ENCODE data around the gene TRIOBP. TPM values are rescaled to one million over a fixed set of nuclear protein-coding genes. Genes with fewer than 3 reads are reported as not detected.

The TRIOBP gene
- total and polyA plus RNA-seq, 2 of the 13 experiments (the other 11 are each of a cell fraction or from before 2014, with no cell fraction given): 6.1 to 15.4 TPM

DNA sequence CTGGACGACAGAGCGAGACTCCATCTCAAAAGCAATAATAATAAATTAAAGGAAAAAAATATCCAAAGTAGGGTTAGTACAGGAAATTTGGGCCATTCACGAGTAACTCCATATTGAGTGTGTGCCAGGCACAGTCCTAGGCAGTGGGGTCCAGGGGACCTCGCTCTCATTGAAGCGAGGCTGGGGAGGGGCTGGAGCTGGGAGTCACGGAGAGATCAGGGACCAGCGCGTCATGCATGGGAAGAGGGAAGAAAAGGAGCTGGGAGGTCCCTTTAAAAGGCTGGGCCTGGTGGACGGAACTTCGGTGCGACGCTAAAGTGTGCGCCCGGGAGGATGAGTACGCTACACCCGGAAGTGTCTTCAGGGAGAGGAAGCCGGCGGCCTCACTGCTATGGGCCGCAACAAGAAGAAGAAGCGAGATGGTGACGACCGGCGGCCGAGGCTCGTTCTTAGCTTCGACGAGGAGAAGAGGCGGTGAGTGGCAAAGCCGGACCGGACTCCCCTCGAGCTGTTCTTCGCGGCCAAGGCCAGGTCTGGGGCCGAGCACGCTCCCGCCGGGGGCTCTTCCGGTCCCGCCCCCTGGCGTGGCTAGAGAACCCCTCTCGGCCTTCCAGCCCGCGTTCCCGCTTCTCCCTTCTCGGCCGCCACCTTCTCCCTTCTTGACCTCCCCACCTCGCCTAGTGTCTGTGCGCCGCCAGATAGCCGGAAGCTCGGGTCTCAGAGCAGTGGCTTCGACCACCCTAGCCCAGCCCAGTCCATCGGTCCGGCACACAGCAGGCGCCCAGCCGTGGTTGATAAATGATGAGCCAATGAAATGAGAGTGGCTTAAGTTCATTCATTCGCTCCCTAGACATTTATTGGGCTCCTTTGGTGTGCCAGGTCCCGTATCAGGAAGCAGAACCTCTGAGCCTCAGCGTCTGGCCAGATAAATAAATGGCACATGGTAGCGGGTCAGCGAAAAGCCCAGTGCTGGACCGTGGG is 10.6 kb upstream of the TRIOBP start, which contains the start of gene NOL12 (continued):
- TF ChIP-seq, protein P1, sequence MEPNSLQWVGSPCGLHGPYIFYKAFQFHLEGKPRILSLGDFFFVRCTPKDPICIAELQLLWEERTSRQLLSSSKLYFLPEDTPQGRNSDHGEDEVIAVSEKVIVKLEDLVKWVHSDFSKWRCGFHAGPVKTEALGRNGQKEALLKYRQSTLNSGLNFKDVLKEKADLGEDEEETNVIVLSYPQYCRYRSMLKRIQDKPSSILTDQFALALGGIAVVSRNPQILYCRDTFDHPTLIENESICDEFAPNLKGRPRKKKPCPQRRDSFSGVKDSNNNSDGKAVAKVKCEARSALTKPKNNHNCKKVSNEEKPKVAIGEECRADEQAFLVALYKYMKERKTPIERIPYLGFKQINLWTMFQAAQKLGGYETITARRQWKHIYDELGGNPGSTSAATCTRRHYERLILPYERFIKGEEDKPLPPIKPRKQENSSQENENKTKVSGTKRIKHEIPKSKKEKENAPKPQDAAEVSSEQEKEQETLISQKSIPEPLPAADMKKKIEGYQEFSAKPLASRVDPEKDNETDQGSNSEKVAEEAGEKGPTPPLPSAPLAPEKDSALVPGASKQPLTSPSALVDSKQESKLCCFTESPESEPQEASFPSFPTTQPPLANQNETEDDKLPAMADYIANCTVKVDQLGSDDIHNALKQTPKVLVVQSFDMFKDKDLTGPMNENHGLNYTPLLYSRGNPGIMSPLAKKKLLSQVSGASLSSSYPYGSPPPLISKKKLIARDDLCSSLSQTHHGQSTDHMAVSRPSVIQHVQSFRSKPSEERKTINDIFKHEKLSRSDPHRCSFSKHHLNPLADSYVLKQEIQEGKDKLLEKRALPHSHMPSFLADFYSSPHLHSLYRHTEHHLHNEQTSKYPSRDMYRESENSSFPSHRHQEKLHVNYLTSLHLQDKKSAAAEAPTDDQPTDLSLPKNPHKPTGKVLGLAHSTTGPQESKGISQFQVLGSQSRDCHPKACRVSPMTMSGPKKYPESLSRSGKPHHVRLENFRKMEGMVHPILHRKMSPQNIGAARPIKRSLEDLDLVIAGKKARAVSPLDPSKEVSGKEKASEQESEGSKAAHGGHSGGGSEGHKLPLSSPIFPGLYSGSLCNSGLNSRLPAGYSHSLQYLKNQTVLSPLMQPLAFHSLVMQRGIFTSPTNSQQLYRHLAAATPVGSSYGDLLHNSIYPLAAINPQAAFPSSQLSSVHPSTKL (CRISPR knock-in tag; IDR thresholded peaks at IDR 0.05): peak; percentile 55; the same call in 1 of the 2 replicates
- TF ChIP-seq, protein P2, sequence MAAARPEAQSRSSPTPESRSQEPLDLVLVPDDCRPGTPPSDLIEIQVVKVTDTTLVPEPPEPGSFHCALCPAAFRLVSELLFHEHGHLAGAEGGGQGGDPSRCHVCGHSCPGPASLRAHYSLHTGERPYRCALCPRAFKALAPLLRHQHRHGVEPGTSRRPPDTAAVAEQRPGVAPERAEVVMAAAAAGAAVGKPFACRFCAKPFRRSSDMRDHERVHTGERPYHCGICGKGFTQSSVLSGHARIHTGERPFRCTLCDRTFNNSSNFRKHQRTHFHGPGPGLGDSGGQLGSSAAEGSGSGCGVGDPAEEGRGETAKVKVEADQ (CRISPR knock-in tag; IDR thresholded peaks at IDR 0.05; ENCODE audit: borderline replicate concordance): peak; percentile 73; the same call in 1 of the 2 replicates
- TF ChIP-seq, protein P3, sequence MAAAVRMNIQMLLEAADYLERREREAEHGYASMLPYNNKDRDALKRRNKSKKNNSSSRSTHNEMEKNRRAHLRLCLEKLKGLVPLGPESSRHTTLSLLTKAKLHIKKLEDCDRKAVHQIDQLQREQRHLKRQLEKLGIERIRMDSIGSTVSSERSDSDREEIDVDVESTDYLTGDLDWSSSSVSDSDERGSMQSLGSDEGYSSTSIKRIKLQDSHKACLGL (CRISPR knock-in tag; IDR thresholded peaks at IDR 0.05): peak; percentile 69; the same call in 1 of the 2 replicates
- peak; percentile 80; the same call in 1 of the 2 replicates for TF ChIP-seq ZNF616 (CRISPR knock-in tag; IDR thresholded peaks at IDR 0.05; ENCODE audit: low read depth)
- no peak for TF ChIP-seq HIVEP1 (CRISPR knock-in tag; IDR thresholded peaks at IDR 0.05)
- no peak for TF ChIP-seq HNRNPUL1 (IDR thresholded peaks at IDR 0.05; ENCODE audit: low read depth, low read length)
- TF ChIP-seq ZBTB1 (CRISPR knock-in tag; IDR thresholded peaks at IDR 0.05; ENCODE audit: borderline replicate concordance): no peak
- TF ChIP-seq, protein P4, sequence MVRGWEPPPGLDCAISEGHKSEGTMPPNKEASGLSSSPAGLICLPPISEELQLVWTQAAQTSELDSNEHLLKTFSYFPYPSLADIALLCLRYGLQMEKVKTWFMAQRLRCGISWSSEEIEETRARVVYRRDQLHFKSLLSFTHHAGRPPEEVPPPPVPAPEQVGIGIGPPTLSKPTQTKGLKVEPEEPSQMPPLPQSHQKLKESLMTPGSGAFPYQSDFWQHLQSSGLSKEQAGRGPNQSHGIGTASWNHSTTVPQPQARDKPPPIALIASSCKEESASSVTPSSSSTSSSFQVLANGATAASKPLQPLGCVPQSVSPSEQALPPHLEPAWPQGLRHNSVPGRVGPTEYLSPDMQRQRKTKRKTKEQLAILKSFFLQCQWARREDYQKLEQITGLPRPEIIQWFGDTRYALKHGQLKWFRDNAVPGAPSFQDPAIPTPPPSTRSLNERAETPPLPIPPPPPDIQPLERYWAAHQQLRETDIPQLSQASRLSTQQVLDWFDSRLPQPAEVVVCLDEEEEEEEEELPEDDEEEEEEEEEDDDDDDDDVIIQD (CRISPR knock-in tag; IDR thresholded peaks at IDR 0.05; ENCODE audit: low read depth): no peak
- TF ChIP-seq, protein P5, sequence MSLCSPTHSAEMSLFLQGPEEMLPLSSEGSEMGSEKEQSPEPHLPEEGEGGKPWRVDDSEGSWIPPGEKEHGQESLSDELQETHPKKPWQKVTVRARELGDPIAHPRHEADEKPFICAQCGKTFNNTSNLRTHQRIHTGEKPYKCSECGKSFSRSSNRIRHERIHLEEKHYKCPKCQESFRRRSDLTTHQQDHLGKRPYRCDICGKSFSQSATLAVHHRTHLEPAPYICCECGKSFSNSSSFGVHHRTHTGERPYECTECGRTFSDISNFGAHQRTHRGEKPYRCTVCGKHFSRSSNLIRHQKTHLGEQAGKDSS (CRISPR knock-in tag; IDR thresholded peaks at IDR 0.05; ENCODE audit: borderline replicate concordance, low read depth): peak; percentile 66; the same call in 1 of the 2 replicates
- TF ChIP-seq SNRNP70 (IDR thresholded peaks at IDR 0.05; ENCODE audit: low read depth, low read length): no peak
- TF ChIP-seq TBL1XR1 (IDR thresholded peaks at IDR 0.05; ENCODE audit: borderline replicate concordance, low read length, partially characterized antibody): no peak
- TF ChIP-seq ELF3 (CRISPR knock-in tag; IDR thresholded peaks at IDR 0.05): peak; percentile 68
- TF ChIP-seq ZNF558 (CRISPR knock-in tag; IDR thresholded peaks at IDR 0.05; ENCODE audit: borderline replicate concordance): no peak
- TF ChIP-seq DNMT3B (CRISPR knock-in tag; conservative IDR thresholded peaks at IDR 0.05): no peak
- TF ChIP-seq, protein P6, sequence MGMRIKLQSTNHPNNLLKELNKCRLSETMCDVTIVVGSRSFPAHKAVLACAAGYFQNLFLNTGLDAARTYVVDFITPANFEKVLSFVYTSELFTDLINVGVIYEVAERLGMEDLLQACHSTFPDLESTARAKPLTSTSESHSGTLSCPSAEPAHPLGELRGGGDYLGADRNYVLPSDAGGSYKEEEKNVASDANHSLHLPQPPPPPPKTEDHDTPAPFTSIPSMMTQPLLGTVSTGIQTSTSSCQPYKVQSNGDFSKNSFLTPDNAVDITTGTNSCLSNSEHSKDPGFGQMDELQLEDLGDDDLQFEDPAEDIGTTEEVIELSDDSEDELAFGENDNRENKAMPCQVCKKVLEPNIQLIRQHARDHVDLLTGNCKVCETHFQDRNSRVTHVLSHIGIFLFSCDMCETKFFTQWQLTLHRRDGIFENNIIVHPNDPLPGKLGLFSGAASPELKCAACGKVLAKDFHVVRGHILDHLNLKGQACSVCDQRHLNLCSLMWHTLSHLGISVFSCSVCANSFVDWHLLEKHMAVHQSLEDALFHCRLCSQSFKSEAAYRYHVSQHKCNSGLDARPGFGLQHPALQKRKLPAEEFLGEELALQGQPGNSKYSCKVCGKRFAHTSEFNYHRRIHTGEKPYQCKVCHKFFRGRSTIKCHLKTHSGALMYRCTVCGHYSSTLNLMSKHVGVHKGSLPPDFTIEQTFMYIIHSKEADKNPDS (CRISPR knock-in tag; IDR thresholded peaks at IDR 0.05): 0 out of 2 replicates have a peak, but pooled peaks have one; percentile 32
- TF ChIP-seq PAX8 (CRISPR knock-in tag; IDR thresholded peaks at IDR 0.05; ENCODE audit: borderline replicate concordance): peak; percentile 63; the same call in 1 of the 2 replicates
- no peak; the same call in 1 of the 2 replicates for TF ChIP-seq ZNF367 (CRISPR knock-in tag; IDR thresholded peaks at IDR 0.05; ENCODE audit: borderline replicate concordance)
